Glutamatergic neuron (in vitro differentiated cells): ENCODE measurements around the gene TMEM151B. TPM values are rescaled to one million over a fixed set of nuclear protein-coding genes. Genes with fewer than 3 reads are reported as not detected.

Experiments
- DNase-seq: peaks from one replicate; pipeline ENCODE4 v3.0.0; 2022
- H3K27ac Mint-ChIP-seq: one replicate; pipeline ENCODE4 v1.8.0; 2020; ENCODE audit warnings: mild to moderate bottlenecking, mixed read lengths, inconsistent platforms; ENCODE audit not compliant: unreplicated experiment
- H3K27me3 Mint-ChIP-seq: one replicate; pipeline ENCODE4 v1.8.0; 2020; ENCODE audit warnings: mild to moderate bottlenecking, moderate library complexity, mixed read lengths, inconsistent platforms; ENCODE audit not compliant: unreplicated experiment
- H3K36me3 Mint-ChIP-seq: one replicate; pipeline ENCODE4 v1.8.0; 2020; ENCODE audit warnings: mild to moderate bottlenecking, mixed read lengths, inconsistent platforms; ENCODE audit not compliant: unreplicated experiment
- H3K4me1 Mint-ChIP-seq: one replicate; pipeline ENCODE4 v1.8.0; 2020; ENCODE audit warnings: mild to moderate bottlenecking, low read depth, mixed read lengths, inconsistent platforms; ENCODE audit not compliant: unreplicated experiment
- H3K4me3 Mint-ChIP-seq: one replicate; pipeline ENCODE4 v1.8.0; 2020; ENCODE audit warnings: mild to moderate bottlenecking, mixed read lengths, inconsistent platforms; ENCODE audit not compliant: unreplicated experiment
- H3K9me3 Mint-ChIP-seq: one replicate; pipeline ENCODE4 v1.8.0; 2020; ENCODE audit warnings: mild to moderate bottlenecking, moderate library complexity, mixed read lengths, inconsistent platforms; ENCODE audit not compliant: unreplicated experiment
- total RNA-seq: library from RNA; stranded (reverse); fragmentation: NEBNext Ultra II Directional; extraction: Animal tissue kit (Norgen Biotek cat#: 25700); gene quantifications from one replicate; pipeline ENCODE4 v1.2.1, GENCODE V29; 2021; ENCODE audit not compliant: unreplicated experiment
- TF ChIP-seq, protein P1 (sequence below): fragments of 200-600 bp; sonication (generic); IDR thresholded peaks from one replicate; pipeline ENCODE4 v1.5.0; 2021; ENCODE audit not compliant: partially characterized antibody, unreplicated experiment

TMEM151B gene
- total RNA-seq, 1 donor from 2014 or later = 51.3 TPM

DNA sequence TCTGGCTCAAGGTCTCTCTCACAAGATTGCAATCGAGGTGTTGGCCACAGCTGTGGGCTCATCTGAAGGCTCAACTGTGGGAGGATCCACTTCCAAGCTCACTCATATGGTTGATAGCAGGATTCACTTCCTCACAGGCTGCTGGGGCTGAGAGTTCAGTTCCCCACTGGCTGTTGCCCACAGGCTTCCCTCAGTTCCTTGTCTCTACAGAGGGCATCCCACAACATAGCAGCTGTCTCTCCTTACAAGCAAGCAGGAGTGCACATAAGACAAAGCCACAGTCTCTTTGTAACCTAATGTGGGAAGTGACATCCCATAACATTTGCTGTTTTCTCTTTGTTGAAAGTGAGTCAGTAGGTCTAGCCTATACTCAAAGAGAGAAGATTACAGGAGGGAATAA lies 86.2 kb downstream of the TMEM151B start:
- DNase-seq = no peak
- TF ChIP-seq, protein P1, sequence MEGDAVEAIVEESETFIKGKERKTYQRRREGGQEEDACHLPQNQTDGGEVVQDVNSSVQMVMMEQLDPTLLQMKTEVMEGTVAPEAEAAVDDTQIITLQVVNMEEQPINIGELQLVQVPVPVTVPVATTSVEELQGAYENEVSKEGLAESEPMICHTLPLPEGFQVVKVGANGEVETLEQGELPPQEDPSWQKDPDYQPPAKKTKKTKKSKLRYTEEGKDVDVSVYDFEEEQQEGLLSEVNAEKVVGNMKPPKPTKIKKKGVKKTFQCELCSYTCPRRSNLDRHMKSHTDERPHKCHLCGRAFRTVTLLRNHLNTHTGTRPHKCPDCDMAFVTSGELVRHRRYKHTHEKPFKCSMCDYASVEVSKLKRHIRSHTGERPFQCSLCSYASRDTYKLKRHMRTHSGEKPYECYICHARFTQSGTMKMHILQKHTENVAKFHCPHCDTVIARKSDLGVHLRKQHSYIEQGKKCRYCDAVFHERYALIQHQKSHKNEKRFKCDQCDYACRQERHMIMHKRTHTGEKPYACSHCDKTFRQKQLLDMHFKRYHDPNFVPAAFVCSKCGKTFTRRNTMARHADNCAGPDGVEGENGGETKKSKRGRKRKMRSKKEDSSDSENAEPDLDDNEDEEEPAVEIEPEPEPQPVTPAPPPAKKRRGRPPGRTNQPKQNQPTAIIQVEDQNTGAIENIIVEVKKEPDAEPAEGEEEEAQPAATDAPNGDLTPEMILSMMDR = no peak
- Mint-ChIP-seq H3K36me3 (peaks cover 6% of the 10 kb centered on the region), H3K27ac (no peak overlapping the region), H3K9me3 (peaks cover 2% of the 10 kb centered on the region), H3K27me3 (peaks cover 2% of the 10 kb centered on the region), H3K4me1 (no peaks in the 10 kb centered on the region), H3K4me3 (no peak overlapping the region)

Other genes starting within 250 kb of the TMEM151B start
- 31.7 TPM for gene MRPL14, start 143.0 kb upstream of the TMEM151B start, total RNA-seq
- gene TMEM63B, start 142.9 kb upstream of the TMEM151B start, total RNA-seq = 148 TPM
- gene CAPN11, start 111.6 kb upstream of the TMEM151B start, total RNA-seq = not detected
- gene MYMX, start 53.5 kb upstream of the TMEM151B start, total RNA-seq = 0.91 TPM
- gene SLC29A1, start 46.9 kb upstream of the TMEM151B start, total RNA-seq = 20.0 TPM
- 771 TPM for gene HSP90AB1, start 23.3 kb upstream of the TMEM151B start, total RNA-seq
- gene SLC35B2, start 12.9 kb upstream of the TMEM151B start, total RNA-seq = 71.8 TPM
- 15.3 TPM for gene NFKBIE, start 4.9 kb upstream of the TMEM151B start, total RNA-seq
- 41.7 TPM for gene AARS2, start 42.9 kb downstream of the TMEM151B start, total RNA-seq
- not detected for gene SPATS1, start 72.2 kb downstream of the TMEM151B start, total RNA-seq
- 19.6 TPM for gene CDC5L, start 117.3 kb downstream of the TMEM151B start, total RNA-seq